GM18511 (cell line): ENCODE data around the gene CTNS.
A peak's percentile ranks its signal among the peaks of the same experiment; 100 is the strongest.

Experiments used
- ATAC-seq: cut with Tn5 transposase; IDR thresholded peaks from one replicate; pipeline ENCODE4 v1.9.1; 2021; ENCODE audit warnings: mild to moderate bottlenecking, moderate library complexity; ENCODE audit not compliant: unreplicated experiment

Gene CTNS

DNA sequence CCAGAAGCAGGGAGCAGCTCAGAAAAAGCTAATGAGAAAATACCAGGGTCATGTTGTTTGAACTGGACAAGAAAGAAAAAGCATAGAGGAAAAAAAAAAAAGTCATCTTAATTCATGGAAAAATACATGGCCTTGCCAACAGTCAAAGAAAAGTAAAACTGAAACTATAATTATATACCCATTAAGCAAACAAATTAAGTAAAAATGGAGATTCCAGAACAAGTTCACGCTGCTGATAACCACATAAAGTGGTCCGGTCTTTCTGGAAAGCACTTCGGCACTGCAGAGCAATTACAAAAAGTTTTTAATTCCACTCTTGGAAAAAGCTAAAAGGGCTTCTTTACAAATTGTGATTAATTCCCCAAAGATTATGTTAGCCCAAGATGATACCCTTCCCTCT is 71.8 kb downstream of the CTNS start:
- ATAC-seq, result no peak

DNA sequence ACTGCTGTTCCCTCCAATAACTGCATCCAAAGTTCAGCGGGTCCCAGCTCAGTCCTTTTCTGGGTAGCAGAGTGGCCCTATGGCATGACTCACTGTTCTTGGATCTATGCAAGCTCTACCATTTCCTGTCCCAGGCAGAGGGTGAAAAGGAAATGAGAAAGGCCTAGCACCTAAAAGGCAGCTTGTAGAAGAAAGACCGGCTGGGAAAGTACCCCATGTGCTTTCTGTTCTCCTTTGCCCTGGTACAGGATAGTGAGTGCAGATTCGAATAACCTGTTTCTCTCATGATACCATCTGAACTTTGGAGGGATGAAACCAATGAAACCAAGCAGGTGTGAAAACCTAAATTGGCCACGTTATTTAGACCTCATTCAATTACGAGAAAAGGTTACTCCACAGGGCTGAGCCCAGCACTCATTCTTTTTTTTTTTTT is 74.4 kb downstream of the CTNS start:
- peak; percentile 90 for ATAC-seq
